Ishikawa (cell line): ENCODE data around the gene SIGLEC1.
A peak's percentile ranks its signal among the peaks of the same experiment; 100 is the strongest.

ENCODE experiments used
- CEBPB ChIP-seq: IDR thresholded peaks from 2 replicates; pipeline ENCODE4 v1.6.1; 2012
- CREB1 ChIP-seq: IDR thresholded peaks from 2 replicates; pipeline ENCODE4 v1.6.1; 2012; ENCODE audit warnings: low read depth
- EGR1 ChIP-seq: IDR thresholded peaks from 2 replicates; pipeline ENCODE4 v1.6.1; 2012
- EP300 ChIP-seq: IDR thresholded peaks from 2 replicates; pipeline ENCODE4 v1.6.1; 2012; ENCODE audit warnings: borderline replicate concordance
- FOXM1 ChIP-seq: IDR thresholded peaks from 2 replicates; pipeline ENCODE4 v1.6.1; 2012; ENCODE audit warnings: low read depth, borderline replicate concordance
- MAX ChIP-seq: IDR thresholded peaks from 2 replicates; pipeline ENCODE4 v1.6.1; 2012
- NFIC ChIP-seq: IDR thresholded peaks from 2 replicates; pipeline ENCODE4 v1.6.1; 2012
- RAD21 ChIP-seq: IDR thresholded peaks from 2 replicates; pipeline ENCODE4 v1.6.1; 2012; ENCODE audit warnings: low read depth
- REST ChIP-seq: IDR thresholded peaks from 2 replicates; pipeline ENCODE4 v1.6.1; 2012; ENCODE audit warnings: low read depth, mild to moderate bottlenecking
- TAF1 ChIP-seq: IDR thresholded peaks from 2 replicates; pipeline ENCODE4 v1.6.1; 2012; ENCODE audit warnings: low read depth, mild to moderate bottlenecking
- TCF12 ChIP-seq: IDR thresholded peaks from 2 replicates; pipeline ENCODE4 v1.6.1; 2012; ENCODE audit warnings: low read depth
- TEAD4 ChIP-seq: IDR thresholded peaks from 2 replicates; pipeline ENCODE4 v1.6.1; 2012
- USF1 ChIP-seq: IDR thresholded peaks from 2 replicates; pipeline ENCODE4 v1.6.1; 2012
- YY1 ChIP-seq: IDR thresholded peaks from 2 replicates; pipeline ENCODE4 v1.6.1; 2012; ENCODE audit warnings: low read depth
- ZBTB7A ChIP-seq: IDR thresholded peaks from 2 replicates; pipeline ENCODE4 v1.6.1; 2012; ENCODE audit warnings: low read depth

Gene SIGLEC1

DNA sequence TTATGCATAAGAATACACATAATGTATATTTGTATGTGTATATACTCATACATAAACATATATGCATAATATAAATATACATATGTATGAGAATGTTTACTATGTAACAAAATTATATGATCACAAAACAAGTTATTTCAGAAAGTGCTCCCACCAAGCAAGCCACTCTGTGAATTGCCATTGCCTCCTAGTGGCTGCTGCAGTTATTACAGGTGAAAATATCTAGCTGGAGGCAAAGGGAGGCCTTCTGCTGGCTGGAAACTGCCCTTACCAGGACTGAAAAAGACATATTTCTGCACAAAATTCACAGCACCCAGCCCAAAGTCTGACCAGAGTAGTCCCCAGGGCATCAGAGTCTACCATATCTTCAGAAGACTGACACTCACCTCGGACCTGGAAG lies 16.2 kb downstream of the SIGLEC1 start:
- TF ChIP-seq RAD21: peak; percentile 51; the same call in 1 of the 2 replicates
- no peak for TF ChIP-seq ZBTB7A
- no peak for TF ChIP-seq MAX

DNA sequence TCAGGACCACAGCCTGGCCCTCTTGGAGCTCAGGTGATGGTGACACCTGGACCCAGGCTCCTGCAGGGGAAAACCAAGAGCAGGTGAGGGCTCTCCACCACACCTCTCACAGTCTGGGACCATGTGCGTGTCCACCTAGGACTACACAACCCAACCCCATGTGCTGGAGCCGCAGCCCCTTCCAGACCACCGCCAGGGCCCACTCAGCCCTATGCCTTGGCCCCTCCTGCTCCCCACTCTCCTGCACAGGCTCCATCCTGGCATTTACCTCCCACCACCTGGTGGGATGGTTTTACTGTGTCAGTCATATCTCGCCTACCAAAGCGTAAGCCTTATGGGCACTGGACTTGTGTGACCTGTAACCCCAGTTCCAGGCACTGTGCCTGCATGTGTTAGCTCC lies 17.5 kb downstream of the SIGLEC1 start:
- no peak for TF ChIP-seq FOXM1
- no peak for TF ChIP-seq REST
- TF ChIP-seq CREB1: no peak
- TF ChIP-seq ZBTB7A: no peak
- no peak for TF ChIP-seq TAF1
- TF ChIP-seq CEBPB: no peak
- TF ChIP-seq MAX: no peak
- TF ChIP-seq YY1: no peak
- TF ChIP-seq TCF12: no peak
- TF ChIP-seq NFIC: no peak
- no peak for TF ChIP-seq EGR1
- no peak for TF ChIP-seq USF1

GRCh38 chr20:3693376-3693775 lies 19.0 kb downstream of the SIGLEC1 start:
- TF ChIP-seq EP300: no peak
- TF ChIP-seq ZBTB7A: no peak
- no peak for TF ChIP-seq USF1
- no peak for TF ChIP-seq TCF12
- no peak for TF ChIP-seq CREB1
- no peak for TF ChIP-seq REST
- TF ChIP-seq MAX: no peak

- no peak for TF ChIP-seq CREB1
- TF ChIP-seq MAX: no peak
- TF ChIP-seq CEBPB: no peak
- no peak for TF ChIP-seq TCF12
- no peak for TF ChIP-seq NFIC
- TF ChIP-seq TEAD4: no peak
- TF ChIP-seq ZBTB7A: no peak
- TF ChIP-seq RAD21: no peak
- no peak for TF ChIP-seq FOXM1
- TF ChIP-seq TAF1: no peak
- TF ChIP-seq YY1: no peak
- TF ChIP-seq EP300: no peak
- no peak for TF ChIP-seq EGR1
- TF ChIP-seq USF1: no peak
- no peak for TF ChIP-seq REST
These were observed 19.6 kb downstream of the SIGLEC1 start for GRCh38 chr20:3692706-3693294.
